ENCODE measurements around the gene CMTR1. TPM values are rescaled to one million over a fixed set of nuclear protein-coding genes. Genes with fewer than 3 reads are reported as not detected.
"Not testable (repeated sequence)": the region's sequence is repeated elsewhere in the genome, so short reads cannot be mapped to it uniquely, and the experiment has no call there.

The CMTR1 gene
- polyA plus RNA-seq, 1 of the 3 experiments (the other 2 are of a cell fraction) = 19.8 TPM

DNA sequence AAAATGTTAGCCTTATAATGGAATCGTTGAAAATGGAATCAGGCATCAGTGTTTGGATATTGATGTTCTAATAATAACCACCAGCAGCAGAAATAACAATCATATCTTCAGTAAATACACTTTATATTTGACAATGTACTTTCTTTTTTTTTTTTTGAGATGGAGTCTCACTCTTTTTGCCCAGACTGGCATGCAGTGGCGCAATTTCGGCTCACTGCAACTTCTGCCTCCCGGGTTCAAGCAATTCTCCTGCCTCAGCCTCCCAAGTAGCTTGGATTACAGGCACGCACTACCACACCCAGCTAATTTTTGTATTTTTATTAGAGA lies 10.2 kb downstream of the CMTR1 start:
- 97% methylated on average over 5 of the region's 5 CpGs for WGBS (ENCODE audit: low lambda C conversion rate)
- H3K9me2 ChIP-seq; H3K27ac ChIP-seq (ENCODE audit: low read depth in 2 of 2, low read length in 1 of 2); H3K9ac ChIP-seq; H3F3A ChIP-seq (replicated peaks; ENCODE audit: insufficient read depth); CTCF ChIA-PET; H4K20me1 ChIP-seq (ENCODE audit: insufficient read depth); H3K4me2 ChIP-seq; H3K4me1 ChIP-seq (ENCODE audit: control insufficient read depth in 1 of 2, insufficient read depth in 2 of 2, low read depth in 1 of 2, low read length in 1 of 2); H2AFZ ChIP-seq (ENCODE audit: low read depth); H3K4me3 ChIP-seq (ENCODE audit: low read depth in 2 of 2, low read length in 1 of 2); H3K9me3 ChIP-seq; DNase-seq; H3K27me3 ChIP-seq (ENCODE audit: insufficient read depth): not testable (repeated sequence)
- POLR2A ChIA-PET = interaction anchor here (0.8 to 1.0 kb wide), 2 partner anchors 9 to 34 kb away, joined by 3 to 4 read pairs; no protein-coding TSS in a partner anchor
- Histone ChIP-seq H3K79me2 (ENCODE audit: insufficient read depth) (peaks cover 17% of the 10 kb centered on the region), H3K36me3 (replicated peaks in 1 of 2; ENCODE audit: control insufficient read depth in 1 of 2, insufficient read depth in 2 of 2, low read length in 1 of 2) (peaks cover 58 to 62% of the 10 kb centered on the region in 2 experiments)

DNA sequence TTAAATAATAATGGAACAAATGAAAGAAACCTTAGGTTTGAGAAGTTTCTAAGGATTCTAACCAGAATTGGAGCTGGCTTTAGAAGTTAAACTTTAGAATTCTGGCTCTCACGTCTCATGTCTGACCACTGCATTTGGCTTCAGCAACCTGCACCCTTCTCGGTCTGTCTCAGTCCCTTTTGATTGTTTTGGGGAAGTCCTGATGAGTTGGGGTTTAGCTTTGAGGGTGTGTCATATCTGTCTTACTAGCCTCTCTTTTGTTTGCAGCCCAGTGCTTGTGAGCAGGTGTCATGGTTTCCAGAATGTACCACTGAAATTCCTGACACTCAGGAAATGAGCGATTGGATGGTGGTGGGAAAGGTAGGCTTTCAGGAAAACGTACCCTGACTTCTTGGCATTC lies 17.0 kb downstream of the CMTR1 start:
- H3K36me3 ChIP-seq (replicated peaks in 1 of 2; ENCODE audit: control insufficient read depth in 1 of 2, insufficient read depth in 2 of 2, low read length in 1 of 2) = peaks cover 56% of the 10 kb centered on the region in 2 experiments
- WGBS (ENCODE audit: low lambda C conversion rate) = 88% methylated on average over 4 of the region's 4 CpGs
- peaks cover 3 to 43% of the 10 kb centered on the region in 2 experiments; a peak in 2 of 4 replicates for H3K4me1 ChIP-seq (ENCODE audit: control insufficient read depth in 1 of 2, insufficient read depth in 2 of 2, low read depth in 1 of 2, low read length in 1 of 2)
- H3K27ac ChIP-seq (ENCODE audit: low read depth in 2 of 2, low read length in 1 of 2) = no peak overlapping the region; a peak in 1 of 4 replicates
- TF ChIP-seq RAD21 (IDR thresholded peaks at IDR 0.05; ENCODE audit: low read length) (no peak), GATA2 (CRISPR knock-in tag; IDR thresholded peaks at IDR 0.05) (no peak), FOXJ3 (CRISPR knock-in tag; IDR thresholded peaks at IDR 0.05) (no peak), EZH2phosphoT487 (IDR thresholded peaks at IDR 0.05; ENCODE audit: borderline replicate concordance, low read depth) (no peak), NRF1 (IDR thresholded peaks at IDR 0.05; ENCODE audit: low read depth, low read length) (no peak), FOXM1 (IDR thresholded peaks at IDR 0.05; ENCODE audit: low read depth) (no peak), EP300 (IDR thresholded peaks at IDR 0.05; ENCODE audit: borderline replicate concordance in 1 of 2, low read depth in 1 of 2, low read length in 1 of 2) (no peak), FOSL2 (IDR thresholded peaks at IDR 0.05; ENCODE audit: borderline replicate concordance, low read depth) (no peak), MXI1 (IDR thresholded peaks at IDR 0.05; ENCODE audit: low read depth, low read length) (no peak), TEAD4 (IDR thresholded peaks at IDR 0.05; ENCODE audit: borderline replicate concordance, insufficient read depth) (no peak)
- TF ChIP-seq, protein P1, sequence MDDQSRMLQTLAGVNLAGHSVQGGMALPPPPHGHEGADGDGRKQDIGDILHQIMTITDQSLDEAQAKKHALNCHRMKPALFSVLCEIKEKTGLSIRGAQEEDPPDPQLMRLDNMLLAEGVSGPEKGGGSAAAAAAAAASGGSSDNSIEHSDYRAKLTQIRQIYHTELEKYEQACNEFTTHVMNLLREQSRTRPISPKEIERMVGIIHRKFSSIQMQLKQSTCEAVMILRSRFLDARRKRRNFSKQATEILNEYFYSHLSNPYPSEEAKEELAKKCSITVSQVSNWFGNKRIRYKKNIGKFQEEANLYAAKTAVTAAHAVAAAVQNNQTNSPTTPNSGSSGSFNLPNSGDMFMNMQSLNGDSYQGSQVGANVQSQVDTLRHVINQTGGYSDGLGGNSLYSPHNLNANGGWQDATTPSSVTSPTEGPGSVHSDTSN (IDR thresholded peaks at IDR 0.05) = no peak
- CTCF ChIA-PET = interaction anchor here (0.6 to 3.0 kb wide), 4 partner anchors 14 to 241 kb away, joined by 3 to 9 read pairs (median 4); no protein-coding TSS in a partner anchor
- no peak overlapping the region for H3K9ac ChIP-seq
- POLR2A ChIA-PET = no interaction called here
- H2AFZ ChIP-seq (ENCODE audit: low read depth) = no peak overlapping the region
- no peak overlapping the region for H3K4me3 ChIP-seq (ENCODE audit: low read depth in 2 of 2, low read length in 1 of 2)
- no peaks in the 10 kb centered on the region for H3K9me3 ChIP-seq
- H3K27me3 ChIP-seq (ENCODE audit: insufficient read depth) = no peaks in the 10 kb centered on the region
- H3K4me2 ChIP-seq = no peak overlapping the region
- H3K9me2 ChIP-seq = no peaks in the 10 kb centered on the region
- no peaks in the 10 kb centered on the region for H4K20me1 ChIP-seq (ENCODE audit: insufficient read depth)
- no peaks in the 10 kb centered on the region for H3K79me2 ChIP-seq (ENCODE audit: insufficient read depth)
- no peak for DNase-seq
- peaks cover 4% of the 10 kb centered on the region for H3F3A ChIP-seq (replicated peaks; ENCODE audit: insufficient read depth)

Data from SK-N-SH (cell line).